IMR-90 (cell line): ENCODE data around the gene DSC2. TPM values are rescaled to one million over a fixed set of nuclear protein-coding genes. Genes with fewer than 3 reads are reported as not detected.
"Not testable (repeated sequence)": the region's sequence is repeated elsewhere in the genome, so short reads cannot be mapped to it uniquely, and the experiment has no call there.

Source experiments
- ATAC-seq: fragments of 200-7000 bp; cut with Tn5 transposase; 2 replicates; pipeline ENCODE4 v1.9.1; 2020; ENCODE audit warnings: low read depth, mild to moderate bottlenecking, moderate library complexity
- BruUV-seq: library from RNA; stranded (reverse); fragments of 400-500 nt; replicated peaks from 2 replicates; lab custom pipeline; 2021; lab: Mats Ljungman, UMichigan
- CTCF ChIA-PET: fragments of 300-600 bp; formaldehyde crosslinking; extraction: SDS; loops from one replicate; lab custom pipeline; 2021; ENCODE audit warnings: antibody characterized with exemption; lab: Yijun Ruan, JAX
- POLR2A ChIA-PET: fragments of 300-600 bp; sonication (Branson Sonifier 250); formaldehyde crosslinking; loops from one replicate; lab custom pipeline; 2022; ENCODE audit warnings: antibody characterized with exemption; ENCODE audit not compliant: unreplicated experiment; lab: Charles Lee
- DNase-seq: peaks from one replicate; pipeline ENCODE4 v3.0.0; 2013
- H2AFZ ChIP-seq: replicated peaks from 2 replicates; pipeline ENCODE3; 2013; ENCODE audit warnings: low read length, mild to moderate bottlenecking; ENCODE audit not compliant: poor library complexity
- H2AK5ac ChIP-seq: 2 replicates; pipeline ENCODE4 v1.6.1; 2013; ENCODE audit warnings: low read depth, low read length, inconsistent platforms
- H2AK9ac ChIP-seq: replicated peaks from 2 replicates; pipeline ENCODE3; 2013; ENCODE audit warnings: mild to moderate bottlenecking, low read depth, low read length, moderate library complexity; ENCODE audit not compliant: poor library complexity
- H2BK120ac ChIP-seq: 2 replicates; pipeline ENCODE4 v1.6.1; 2013; ENCODE audit warnings: low read depth, low read length, inconsistent platforms
- H2BK15ac ChIP-seq: 3 replicates; pipeline ENCODE4 v1.6.1; 2013; ENCODE audit warnings: low read depth, low read length, inconsistent platforms
- H2BK20ac ChIP-seq: 2 replicates; pipeline ENCODE4 v1.6.1; 2013; ENCODE audit warnings: low read depth, mild to moderate bottlenecking, inconsistent platforms, low read length, moderate library complexity
- H2BK5ac ChIP-seq: 2 replicates; pipeline ENCODE4 v1.6.1; 2013; ENCODE audit warnings: mild to moderate bottlenecking, low read depth, low read length, inconsistent platforms; ENCODE audit not compliant: poor library complexity, severe bottlenecking
- H3K14ac ChIP-seq: replicated peaks from 2 replicates; pipeline ENCODE4 v1.6.1; 2013; ENCODE audit warnings: low read depth, low read length, inconsistent platforms
- H3K18ac ChIP-seq: 2 replicates; pipeline ENCODE4 v1.6.1; 2013; ENCODE audit warnings: low read depth, low read length, control low read depth
- H3K23ac ChIP-seq: 2 replicates; pipeline ENCODE4 v1.6.1; 2013; ENCODE audit warnings: low read depth, low read length, inconsistent platforms
- H3K27ac ChIP-seq: 2 replicates; pipeline ENCODE4 v1.5.1; 2013; ENCODE audit warnings: mild to moderate bottlenecking, control low read depth, low read length; ENCODE audit not compliant: insufficient read depth
- H3K27me3 ChIP-seq: 2 replicates; pipeline ENCODE4 v1.6.1; 2013; ENCODE audit warnings: low read length; ENCODE audit not compliant: control insufficient read depth, insufficient read depth
- H3K36me3 ChIP-seq: 2 replicates; pipeline ENCODE4 v1.6.1; 2013; ENCODE audit warnings: low read length, mixed read lengths; ENCODE audit not compliant: control insufficient read depth, insufficient read depth
- H3K4ac ChIP-seq: 2 replicates; pipeline ENCODE4 v1.6.1; 2013; ENCODE audit warnings: low read depth, low read length, inconsistent platforms
- H3K4me1 ChIP-seq: 2 replicates; pipeline ENCODE4 v1.6.1; 2013; ENCODE audit warnings: low read length, mixed read lengths; ENCODE audit not compliant: control insufficient read depth, insufficient read depth
- H3K4me2 ChIP-seq: 2 replicates; pipeline ENCODE4 v1.6.1; 2013; ENCODE audit warnings: low read depth, mild to moderate bottlenecking, control low read depth, low read length, moderate library complexity
- H3K4me3 ChIP-seq: 2 replicates; pipeline ENCODE4 v1.5.1; 2013; ENCODE audit warnings: low read depth, mild to moderate bottlenecking, control low read depth, low read length, moderate library complexity; ENCODE audit not compliant: insufficient read depth
- H3K56ac ChIP-seq: 2 replicates; pipeline ENCODE4 v1.6.1; 2013; ENCODE audit warnings: low read length, inconsistent platforms; ENCODE audit not compliant: insufficient read depth; ENCODE audit errors: extremely low read depth
- H3K79me1 ChIP-seq, 2 experiments: 2 replicates each; pipeline ENCODE4 v1.6.1; 2013; ENCODE audit warnings: low read length in 2 of 2, inconsistent platforms in 1 of 2, low read depth in 1 of 2
- H3K9ac ChIP-seq: 2 replicates; pipeline ENCODE4 v1.6.1; 2013; ENCODE audit warnings: low read depth, low read length, control low read depth
- H3K9me1 ChIP-seq: 2 replicates; pipeline ENCODE4 v1.6.1; 2013; ENCODE audit warnings: low read length, inconsistent platforms; ENCODE audit not compliant: insufficient read depth
- H3K9me3 ChIP-seq: 2 replicates; pipeline ENCODE4 v1.6.1; 2013; ENCODE audit warnings: low read length; ENCODE audit not compliant: control insufficient read depth, insufficient read depth
- H4K20me1 ChIP-seq: 2 replicates; pipeline ENCODE4 v1.6.1; 2013; ENCODE audit warnings: low read length, inconsistent platforms; ENCODE audit not compliant: insufficient read depth
- H4K5ac ChIP-seq: 2 replicates; pipeline ENCODE4 v1.6.1; 2013; ENCODE audit warnings: mild to moderate bottlenecking, low read depth, low read length, control low read depth
- H4K8ac ChIP-seq, 2 experiments: 2 replicates each; pipeline ENCODE4 v1.6.1; 2013; ENCODE audit warnings: low read depth in 2 of 2, low read length in 2 of 2, control low read depth in 1 of 2, inconsistent platforms in 1 of 2
- H4K91ac ChIP-seq: 2 replicates; pipeline ENCODE4 v1.6.1; 2013; ENCODE audit warnings: low read depth, low read length, inconsistent platforms; ENCODE audit not compliant: insufficient read depth
- MAFK ChIP-seq: IDR thresholded peaks from 2 replicates; pipeline ENCODE4 v1.6.1; 2012; ENCODE audit warnings: low read depth, low read length, improper control_type of control experiment
- RCOR1 ChIP-seq: IDR thresholded peaks from 2 replicates; pipeline ENCODE4 v1.6.1; 2012; ENCODE audit warnings: mild to moderate bottlenecking, low read length, improper control_type of control experiment; ENCODE audit not compliant: insufficient replicate concordance
- RFX5 ChIP-seq: IDR thresholded peaks from 2 replicates; pipeline ENCODE4 v1.8.0; 2012; ENCODE audit warnings: low read depth, mild to moderate bottlenecking, low read length, moderate library complexity
- WGBS, 2 experiments: methylation state at CpG; one replicate each; pipeline versions ENCODE4 v1.1.5 to v1.1.7; 2013; ENCODE audit warnings: missing lambda C conversion rate in 2 of 2; ENCODE audit not compliant: insufficient read length in 1 of 2; ENCODE audit errors: extremely low coverage in 2 of 2; 5-methylcytosine and 5-hydroxymethylcytosine counted together
- dilution Hi-C: fragments of 300-500 bp; cut with HindIII; formaldehyde crosslinking; loops from one replicate; pipeline ENCODE4 v1.14.3; 2018; ENCODE audit warnings: low sequenced_read_pairs; ENCODE audit not compliant: unreplicated experiment
- in situ Hi-C: fragments of 300-500 bp; cut with MboI; formaldehyde crosslinking; loops from 3 replicates; pipeline ENCODE4 v1.14.3; 2019; ENCODE audit warnings: low sequenced_read_pairs, inconsistent platforms, mixed read lengths
- intact Hi-C: fragments of 100-400 bp; cut with micrococcal nuclease; formaldehyde crosslinking; loops from 2 replicates; pipeline ENCODE4 v1.10.0; 2022
- polyA plus RNA-seq, 3 experiments: library from polyadenylated mRNA; depleted of rRNA; stranded (reverse); fragments of >200 nt; gene quantifications; 2 replicates each; pipeline ENCODE4 v1.2.3, GENCODE V29; 2012; ENCODE audit warnings: low replicate concordance in 1 of 3
- total RNA-seq: library from RNA; depleted of rRNA; stranded (reverse); fragments of >200 nt; gene quantifications from 2 replicates; pipeline ENCODE4 v1.2.3, GENCODE V29; 2012

Gene DSC2
- total and polyA plus RNA-seq, 2 of the 4 experiments (the other 2 are of a cell fraction) = not detected

DNA sequence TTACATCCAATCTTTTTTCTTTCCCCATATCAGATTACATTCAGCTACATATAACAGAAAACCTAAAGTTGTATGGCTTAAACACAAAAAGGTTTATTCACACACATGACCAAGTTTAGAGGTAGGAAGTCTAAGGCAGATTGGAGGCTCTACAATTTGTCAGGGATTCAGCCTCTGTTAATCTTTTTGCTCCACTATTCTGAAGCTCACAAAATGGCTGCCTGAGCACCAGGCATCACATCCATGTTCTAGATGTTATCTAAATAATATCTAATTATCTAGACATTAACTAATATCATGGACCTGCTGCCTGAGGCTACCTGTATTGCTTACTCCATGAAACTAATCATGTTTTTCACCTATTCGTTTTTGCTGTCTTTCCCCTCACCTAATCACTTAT lies 23.7 kb upstream of the DSC2 start:
- no peak overlapping the region for H3K4me2 ChIP-seq
- H3K27me3 ChIP-seq = no peaks in the 10 kb centered on the region
- ChIA-PET CTCF (interaction anchor here (0.6 kb wide), 1 partner anchor 1088 kb away, joined by 5 read pairs; no protein-coding TSS in a partner anchor), POLR2A (no interaction called here)
- no peak overlapping the region for H3K14ac ChIP-seq
- H3K4me3 ChIP-seq = no peak overlapping the region
- no peak overlapping the region for H3K9ac ChIP-seq
- H3K18ac ChIP-seq = no peak overlapping the region
- ATAC-seq = no peak
- no peak overlapping the region for H3K27ac ChIP-seq
- H3K56ac ChIP-seq = no peak overlapping the region
- H3K4me1 ChIP-seq = no peaks in the 10 kb centered on the region
- TF ChIP-seq RFX5 = no peak
- TF ChIP-seq MAFK = no peak
- TF ChIP-seq RCOR1 = no peak
- intact Hi-C loops = no loop called here
- H2BK120ac ChIP-seq = no peak overlapping the region
- H3K23ac ChIP-seq = no peak overlapping the region
- H2BK20ac ChIP-seq = no peak overlapping the region
- dilution Hi-C loops = no loop called here
- DNase-seq = no peak
- no peak overlapping the region for H4K5ac ChIP-seq
- no peaks in the 10 kb centered on the region for H3K9me1 ChIP-seq
- H3K4ac ChIP-seq = no peak overlapping the region
- no peak overlapping the region for H2AK9ac ChIP-seq
- no peaks in the 10 kb centered on the region for H4K20me1 ChIP-seq
- no peaks in the 10 kb centered on the region for H3K36me3 ChIP-seq
- no peak overlapping the region for H4K8ac ChIP-seq
- H3K79me1 ChIP-seq = no peaks in the 10 kb centered on the region
- no TSS peak for BruUV-seq
- H4K91ac ChIP-seq = no peak overlapping the region
- H2BK5ac ChIP-seq = no peak overlapping the region
- H2BK15ac ChIP-seq = no peak overlapping the region
- in situ Hi-C loops = no loop called here
- no CpG with 5 or more reads among the region's 1 CpG for WGBS, 2 experiments
- no peak overlapping the region for H2AFZ ChIP-seq
- H3K9me3 ChIP-seq = no peaks in the 10 kb centered on the region
- no peak overlapping the region for H2AK5ac ChIP-seq

GRCh38 chr18:31123125-31123524 lies 20.9 kb upstream of the DSC2 start:
- H3K27me3 ChIP-seq, H3K79me1 ChIP-seq, H2BK120ac ChIP-seq, H3K4me3 ChIP-seq, H3K9ac ChIP-seq, H3K14ac ChIP-seq, POLR2A ChIA-PET, H2BK5ac ChIP-seq, H3K4me2 ChIP-seq, H3K23ac ChIP-seq, H3K9me1 ChIP-seq, H2BK20ac ChIP-seq, H3K4ac ChIP-seq, ATAC-seq, H2AK9ac ChIP-seq, CTCF ChIA-PET, H2AFZ ChIP-seq, in situ Hi-C loops, H4K8ac ChIP-seq, H3K36me3 ChIP-seq, DNase-seq, H3K9me3 ChIP-seq, H2BK15ac ChIP-seq, H3K27ac ChIP-seq, H2AK5ac ChIP-seq, H4K91ac ChIP-seq, intact Hi-C loops, H4K5ac ChIP-seq, BruUV-seq, H3K18ac ChIP-seq, H3K4me1 ChIP-seq, H4K20me1 ChIP-seq, dilution Hi-C loops, H3K56ac ChIP-seq: not testable (repeated sequence)
- no CpG with 5 or more reads among the region's 2 CpGs for WGBS, 2 experiments
